Neutrophil (primary cell): ENCODE measurements around the gene STAB1.

Source experiments
- H3K27ac ChIP-seq: fragments of 200-600 bp; sonication (generic); 2 replicates; pipeline ENCODE4 v1.5.1; 2016; ENCODE audit warnings: mild to moderate bottlenecking, moderate library complexity
- H3K27me3 ChIP-seq: fragments of 200-600 bp; sonication (generic); 2 replicates; pipeline ENCODE4 v1.6.0; 2016; ENCODE audit warnings: mild to moderate bottlenecking
- H3K36me3 ChIP-seq: fragments of 200-600 bp; sonication (generic); 2 replicates; pipeline ENCODE4 v1.5.1; 2017
- H3K4me1 ChIP-seq, 2 experiments: fragments of 200-600 bp in 1 of 2; sonication (generic) in 1 of 2; 1 replicate in 1 of 2; 2 replicates in 1 of 2; pipeline versions ENCODE4 v1.5.1 to v1.6.1; 2013 to 2016; ENCODE audit warnings: low read depth in 1 of 2, low read length in 1 of 2, mild to moderate bottlenecking in 1 of 2, moderate library complexity in 1 of 2; ENCODE audit not compliant: control insufficient read depth in 1 of 2, insufficient read depth in 1 of 2
- H3K4me3 ChIP-seq, 2 experiments: fragments of 200-600 bp in 1 of 2; sonication (generic) in 1 of 2; 1 replicate in 1 of 2; 2 replicates in 1 of 2; pipeline ENCODE4 v1.5.1; 2013 to 2016; ENCODE audit warnings: low read depth in 1 of 2, low read length in 1 of 2, mild to moderate bottlenecking in 1 of 2, moderate library complexity in 1 of 2
- H3K9me3 ChIP-seq: fragments of 200-600 bp; sonication (generic); 2 replicates; pipeline ENCODE4 v1.5.1; 2016
- CTCF ChIP-seq: fragments of 200-600 bp; sonication (generic); IDR thresholded peaks from 2 replicates; pipeline ENCODE4 v1.5.1; 2016; ENCODE audit warnings: antibody characterized with exemption

The STAB1 gene

DNA sequence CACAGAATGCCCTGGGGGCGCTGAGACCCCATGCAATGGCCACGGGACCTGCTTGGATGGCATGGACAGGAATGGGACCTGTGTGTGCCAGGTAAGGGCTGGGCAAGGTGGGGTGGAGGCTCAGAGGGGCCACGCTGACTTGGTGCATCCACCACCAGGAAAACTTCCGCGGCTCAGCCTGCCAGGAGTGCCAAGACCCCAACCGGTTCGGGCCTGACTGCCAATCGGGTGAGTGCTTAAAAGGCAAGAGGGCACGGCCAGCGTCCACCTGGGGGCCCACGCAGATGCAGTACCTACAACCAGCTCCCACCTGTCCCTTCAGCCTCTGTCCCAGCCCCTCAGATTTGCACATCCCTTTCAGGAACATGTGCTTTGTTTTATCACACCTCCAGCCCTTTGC, 6.9 kb downstream of the STAB1 start:
- TF ChIP-seq CTCF, result no peak
- H3K4me1 ChIP-seq, result peaks cover 22% of the 10 kb centered on the region in 2 experiments

GRCh38 chr3:52502808-52503350, 7.7 kb downstream of the STAB1 start:
- TF ChIP-seq CTCF, result no peak
- H3K27me3 ChIP-seq, result peaks cover 48% of the 10 kb centered on the region
- no peaks in the 10 kb centered on the region for H3K9me3 ChIP-seq
- no peaks in the 10 kb centered on the region for H3K36me3 ChIP-seq
- H3K4me1 ChIP-seq, result peaks cover 15 to 16% of the 10 kb centered on the region in 2 experiments
- H3K4me3 ChIP-seq, result no peak overlapping the region
- H3K27ac ChIP-seq, result no peak overlapping the region

More for the DNA sequence above, 6.9 kb downstream of the STAB1 start:
- H3K27me3 ChIP-seq, result peaks cover 57% of the 10 kb centered on the region
- H3K27ac ChIP-seq, result no peak overlapping the region
- H3K36me3 ChIP-seq, result no peaks in the 10 kb centered on the region
- H3K4me3 ChIP-seq, result no peak overlapping the region
- no peaks in the 10 kb centered on the region for H3K9me3 ChIP-seq

- no peak overlapping the region for H3K27ac ChIP-seq
- no peaks in the 10 kb centered on the region for H3K9me3 ChIP-seq
- peaks cover 48% of the 10 kb centered on the region for H3K27me3 ChIP-seq
- TF ChIP-seq CTCF, result no peak
- no peak overlapping the region for H3K4me3 ChIP-seq
- H3K36me3 ChIP-seq, result no peaks in the 10 kb centered on the region
- H3K4me1 ChIP-seq, result peaks cover 5 to 6% of the 10 kb centered on the region in 2 experiments
Measured at GRCh38 chr3:52503788-52504424, 8.8 kb downstream of the STAB1 start.

DNA sequence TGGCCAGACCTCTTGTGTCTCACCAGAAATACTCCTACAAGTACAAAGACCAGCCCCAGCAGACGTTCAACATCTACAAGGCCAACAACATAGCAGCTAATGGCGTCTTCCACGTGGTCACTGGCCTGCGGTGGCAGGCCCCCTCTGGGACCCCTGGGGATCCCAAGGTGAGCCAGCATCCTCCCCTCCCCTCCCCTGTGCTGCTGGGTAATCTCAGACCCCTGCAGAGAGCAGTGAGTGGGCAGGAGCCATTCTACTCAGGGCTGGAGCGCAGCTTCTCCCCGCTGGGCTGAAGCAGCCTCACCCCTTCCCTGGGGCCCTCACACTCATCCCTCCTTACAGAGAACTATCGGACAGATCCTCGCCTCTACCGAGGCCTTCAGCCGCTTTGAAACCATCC, 9.8 kb downstream of the STAB1 start:
- H3K9me3 ChIP-seq, result no peaks in the 10 kb centered on the region
- H3K27ac ChIP-seq, result no peak overlapping the region
- peaks cover 47% of the 10 kb centered on the region for H3K27me3 ChIP-seq
- H3K4me3 ChIP-seq, result no peak overlapping the region
- H3K36me3 ChIP-seq, result no peaks in the 10 kb centered on the region
- no peaks in the 10 kb centered on the region for H3K4me1 ChIP-seq
- no peak for TF ChIP-seq CTCF

DNA sequence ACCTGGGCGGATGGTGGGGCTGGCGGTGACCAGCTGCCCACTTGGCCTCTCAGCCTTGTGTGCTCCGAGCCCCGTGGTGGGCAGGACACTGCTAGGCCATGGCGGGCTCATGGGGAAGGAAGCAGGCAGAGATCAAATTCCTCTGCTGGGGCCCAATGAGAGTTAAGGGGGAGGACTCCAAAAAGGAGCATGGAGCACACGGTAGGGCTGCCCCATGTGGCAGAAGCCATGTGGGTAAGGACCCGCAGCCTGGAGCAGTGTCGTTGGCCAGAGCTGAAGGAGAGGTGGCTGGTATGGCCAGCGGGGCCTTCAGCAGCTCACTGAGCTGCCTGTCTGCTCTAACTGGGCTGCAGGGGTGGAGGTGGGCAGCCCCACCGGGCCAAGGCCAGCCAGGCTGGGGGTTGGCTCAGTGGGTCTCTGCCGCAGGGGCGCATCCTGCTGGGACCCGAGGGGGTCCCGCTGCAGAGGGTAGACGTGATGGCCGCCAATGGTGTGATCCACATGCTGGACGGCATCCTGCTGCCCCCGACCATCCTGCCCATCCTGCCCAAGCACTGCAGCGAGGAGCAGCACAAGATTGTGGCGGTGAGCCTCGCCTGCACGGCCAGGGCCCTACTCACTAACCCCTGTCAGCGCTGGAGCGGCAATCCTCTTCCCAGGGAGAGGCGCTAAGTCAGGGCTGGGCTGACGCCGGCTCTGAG, 11.3 kb downstream of the STAB1 start:
- no peak overlapping the region for H3K4me3 ChIP-seq
- H3K27ac ChIP-seq, result no peak overlapping the region
- H3K9me3 ChIP-seq, result no peaks in the 10 kb centered on the region
- no peak for TF ChIP-seq CTCF
- H3K36me3 ChIP-seq, result no peaks in the 10 kb centered on the region
- H3K27me3 ChIP-seq, result peaks cover 36% of the 10 kb centered on the region
- H3K4me1 ChIP-seq, result no peaks in the 10 kb centered on the region
